SK-N-SH (cell line): ENCODE data around the gene KCNJ5. TPM values are rescaled to one million over a fixed set of nuclear protein-coding genes. Genes with fewer than 3 reads are reported as not detected.

ENCODE experiments used
- CTCF ChIA-PET: fragments of 300-600, 350-600 bp; formaldehyde crosslinking; extraction: SDS; loops from one replicate; lab custom pipeline; 2021; lab: Yijun Ruan, JAX
- POLR2A ChIA-PET: fragments of 350-600 bp; sonication (Branson Sonifier 250); formaldehyde crosslinking; extraction: SDS; loops from one replicate; lab custom pipeline; 2020; ENCODE audit warnings: antibody characterized with exemption, inconsistent platforms; lab: Yijun Ruan, JAX
- DNase-seq: peaks from one replicate; pipeline ENCODE4 v3.0.0; 2012
- H2AFZ ChIP-seq: fragments of 200-600 bp; sonication (generic); 2 replicates; pipeline ENCODE4 v1.8.1; 2016; ENCODE audit warnings: antibody characterized with exemption, mild to moderate bottlenecking, low read depth
- H3F3A ChIP-seq: fragments of 200-600 bp; sonication (generic); replicated peaks from 2 replicates; pipeline ENCODE3; 2016; ENCODE audit warnings: antibody characterized with exemption, mild to moderate bottlenecking; ENCODE audit not compliant: insufficient read depth
- H3K27ac ChIP-seq, 2 experiments: fragments of 200-500 bp in 1 of 2; fragments of 200-600 bp in 1 of 2; sonication (Bioruptor generic) in 1 of 2; sonication (generic), shearing (Covaris generic) in 1 of 2; 2 replicates each; pipeline versions ENCODE4 v1.5.1 to v1.6.1; 2014 to 2016; ENCODE audit warnings: low read depth in 2 of 2, inconsistent platforms in 1 of 2, low read length in 1 of 2, mild to moderate bottlenecking in 1 of 2, mixed read lengths in 1 of 2
- H3K27me3 ChIP-seq: fragments of 200-600 bp; sonication (generic), shearing (Covaris generic); 2 replicates; pipeline ENCODE4 v1.6.1; 2016; ENCODE audit warnings: mixed run types; ENCODE audit not compliant: insufficient read depth
- H3K36me3 ChIP-seq, 2 experiments: fragments of 200-500 bp in 1 of 2; fragments of 200-600 bp in 1 of 2; sonication (Bioruptor generic) in 1 of 2; sonication (generic) in 1 of 2; replicated peaks in 1 of 2; 2 replicates each; pipeline versions ENCODE3 to v1.5.1; 2014 to 2016; ENCODE audit warnings: low read length in 1 of 2, mild to moderate bottlenecking in 1 of 2; ENCODE audit not compliant: insufficient read depth in 2 of 2, control insufficient read depth in 1 of 2
- H3K4me1 ChIP-seq, 2 experiments: fragments of 200-500 bp in 1 of 2; fragments of 200-600 bp in 1 of 2; sonication (Bioruptor generic) in 1 of 2; sonication (generic), shearing (Covaris generic) in 1 of 2; 2 replicates each; pipeline versions ENCODE4 v1.5.1 to v1.6.1; 2014 to 2016; ENCODE audit warnings: low read depth in 1 of 2, low read length in 1 of 2, mixed run types in 1 of 2; ENCODE audit not compliant: insufficient read depth in 2 of 2, control insufficient read depth in 1 of 2
- H3K4me2 ChIP-seq: fragments of 200-600 bp; sonication (generic), shearing (Covaris generic); 2 replicates; pipeline ENCODE4 v1.6.1; 2017; ENCODE audit warnings: mixed run types
- H3K4me3 ChIP-seq, 2 experiments: fragments of 200-500 bp in 1 of 2; fragments of 200-600 bp in 1 of 2; sonication (Bioruptor generic) in 1 of 2; sonication (generic), shearing (Covaris generic) in 1 of 2; 2 replicates each; pipeline versions ENCODE4 v1.5.1 to v1.8.1; 2014 to 2016; ENCODE audit warnings: low read depth in 2 of 2, inconsistent platforms in 1 of 2, low read length in 1 of 2, mild to moderate bottlenecking in 1 of 2, mixed read lengths in 1 of 2, moderate library complexity in 1 of 2
- H3K79me2 ChIP-seq: fragments of 200-600 bp; sonication (generic); 2 replicates; pipeline ENCODE4 v1.8.1; 2017; ENCODE audit warnings: mild to moderate bottlenecking; ENCODE audit not compliant: insufficient read depth
- H3K9ac ChIP-seq: fragments of 200-600 bp; sonication (generic); 2 replicates; pipeline ENCODE4 v1.6.1; 2017; ENCODE audit warnings: mixed run types
- H3K9me2 ChIP-seq: fragments of 200-600 bp; sonication (generic); 2 replicates; pipeline ENCODE4 v1.6.1; 2017; ENCODE audit warnings: mixed run types
- H3K9me3 ChIP-seq: fragments of 200-600 bp; sonication (generic); 2 replicates; pipeline ENCODE4 v1.6.1; 2017; ENCODE audit warnings: mixed run types, mild to moderate bottlenecking, moderate library complexity
- H4K20me1 ChIP-seq: fragments of 200-600 bp; sonication (generic); 2 replicates; pipeline ENCODE4 v1.6.1; 2017; ENCODE audit warnings: mild to moderate bottlenecking, mixed run types; ENCODE audit not compliant: insufficient read depth
- EP300 ChIP-seq, 2 experiments: IDR thresholded peaks; 2 replicates each; pipeline versions ENCODE4 v1.4.0 to v1.6.1; 2012; ENCODE audit warnings: borderline replicate concordance in 1 of 2, low read depth in 1 of 2, low read length in 1 of 2
- FOSL2 ChIP-seq: IDR thresholded peaks from 2 replicates; pipeline ENCODE4 v1.4.0; 2012; ENCODE audit warnings: low read depth, mild to moderate bottlenecking, moderate library complexity, borderline replicate concordance
- FOXM1 ChIP-seq: IDR thresholded peaks from 2 replicates; pipeline ENCODE4 v1.4.0; 2012; ENCODE audit warnings: low read depth, mild to moderate bottlenecking
- GATA2 ChIP-seq: sonication (generic); formaldehyde crosslinking; IDR thresholded peaks from 2 replicates; pipeline ENCODE4 v1.5.0; 2020; ENCODE audit warnings: mild to moderate bottlenecking, missing genetic modification reagents
- JUND ChIP-seq: IDR thresholded peaks from 2 replicates; pipeline ENCODE4 v1.4.0; 2012
- MAX ChIP-seq: IDR thresholded peaks from 2 replicates; pipeline ENCODE4 v1.4.0; 2012; ENCODE audit warnings: low read depth
- MEF2A ChIP-seq: IDR thresholded peaks from 2 replicates; pipeline ENCODE4 v1.4.0; 2012; ENCODE audit warnings: low read depth, borderline replicate concordance
- MXI1 ChIP-seq: IDR thresholded peaks from 2 replicates; pipeline ENCODE4 v1.6.1; 2012; ENCODE audit warnings: mild to moderate bottlenecking, low read depth, low read length, improper control_type of control experiment
- NFIC ChIP-seq: IDR thresholded peaks from 2 replicates; pipeline ENCODE4 v1.4.0; 2012; ENCODE audit warnings: borderline replicate concordance
- PBX3 ChIP-seq: IDR thresholded peaks from 2 replicates; pipeline ENCODE4; 2012
- POLR2AphosphoS5 ChIP-seq: IDR thresholded peaks from 2 replicates; pipeline ENCODE4 v1.6.1; 2012; ENCODE audit warnings: low read depth, low read length
- RAD21 ChIP-seq: IDR thresholded peaks from 2 replicates; pipeline ENCODE4 v1.6.1; 2012; ENCODE audit warnings: mild to moderate bottlenecking, low read length
- RCOR1 ChIP-seq: fragments of 150-350 bp; IDR thresholded peaks from 2 replicates; pipeline ENCODE4 v1.6.1; 2017; ENCODE audit warnings: antibody characterized with exemption, low read length
- RFX5 ChIP-seq: IDR thresholded peaks from 2 replicates; pipeline ENCODE4 v1.6.1; 2012; ENCODE audit warnings: mild to moderate bottlenecking, improper control_type of control experiment, low read length
- SIN3A ChIP-seq: IDR thresholded peaks from 2 replicates; pipeline ENCODE4 v1.6.1; 2012; ENCODE audit warnings: low read depth, mild to moderate bottlenecking, low read length, moderate library complexity, borderline replicate concordance
- SMC3 ChIP-seq: IDR thresholded peaks from 2 replicates; pipeline ENCODE4 v1.6.1; 2012; ENCODE audit warnings: low read depth, low read length, improper control_type of control experiment
- TAF1 ChIP-seq: IDR thresholded peaks from 2 replicates; pipeline ENCODE4 v1.6.1; 2012; ENCODE audit warnings: low read depth, mild to moderate bottlenecking, low read length, moderate library complexity, borderline replicate concordance
- YY1 ChIP-seq: IDR thresholded peaks from 2 replicates; pipeline ENCODE4 v1.4.0; 2012; ENCODE audit warnings: low read depth, mild to moderate bottlenecking
- WGBS: methylation state at CpG from one replicate; pipeline ENCODE4 v1.1.6; 2017; ENCODE audit warnings: low lambda C conversion rate; 5-methylcytosine and 5-hydroxymethylcytosine counted together
- polyA plus RNA-seq, 3 experiments: library from polyadenylated mRNA; depleted of rRNA; stranded (reverse); fragments of >200 nt; gene quantifications; 2 replicates each; pipeline ENCODE4 v1.2.3, GENCODE V29; 2012
- TF ChIP-seq, protein P1 (sequence below): fragments of 200-600 bp; sonication (generic); IDR thresholded peaks from 2 replicates; pipeline ENCODE4 v1.6.1; 2017; ENCODE audit warnings: antibody characterized with exemption, mild to moderate bottlenecking, moderate library complexity

Gene KCNJ5
- polyA plus RNA-seq, 1 of the 3 experiments (the other 2 are of a cell fraction), result 0.03 TPM

DNA sequence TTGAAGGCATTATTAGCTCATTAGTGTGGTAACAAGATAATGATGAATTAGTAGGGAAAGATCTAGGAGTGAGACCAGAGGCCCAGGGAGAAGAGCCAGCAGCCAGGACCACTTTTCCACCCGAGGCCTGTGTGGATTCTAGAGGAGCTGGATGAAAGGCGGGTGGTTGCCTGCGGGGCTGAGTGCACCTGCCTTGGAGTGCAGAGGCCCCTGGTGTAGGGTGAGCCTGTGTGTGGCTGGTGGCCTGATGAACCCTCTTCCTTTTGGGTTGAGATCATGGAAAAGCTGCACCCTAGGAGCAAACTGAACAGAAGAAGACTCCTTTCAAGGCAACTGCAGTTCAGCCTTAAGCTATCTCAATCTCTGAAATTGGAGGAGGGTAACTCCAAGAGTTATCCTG, 57.4 kb downstream of the KCNJ5 start:
- H3K36me3 ChIP-seq, result no peaks in the 10 kb centered on the region
- H3K27ac ChIP-seq, result no peak overlapping the region
- H3K9me3 ChIP-seq, result no peaks in the 10 kb centered on the region
- no peak overlapping the region for H3K9ac ChIP-seq
- H4K20me1 ChIP-seq, result no peaks in the 10 kb centered on the region
- no peaks in the 10 kb centered on the region for H3K9me2 ChIP-seq
- TF ChIP-seq RAD21, result peak; percentile 51
- no peak for TF ChIP-seq MAX
- TF ChIP-seq SMC3, result peak; percentile 24; the same call in 1 of the 2 replicates
- H2AFZ ChIP-seq, result no peak overlapping the region
- H3K4me2 ChIP-seq, result no peak overlapping the region
- no peak overlapping the region for H3K4me3 ChIP-seq
- no peaks in the 10 kb centered on the region for H3F3A ChIP-seq
- ChIA-PET POLR2A (no interaction called here), CTCF (interaction anchor here (0.6 to 34.0 kb wide), 9 partner anchors 8 to 87 kb away, joined by 3 to 872 read pairs (median 3); partner anchors contain the start of gene KCNJ5)
- no peaks in the 10 kb centered on the region for H3K4me1 ChIP-seq
- no peaks in the 10 kb centered on the region for H3K79me2 ChIP-seq
- DNase-seq, result no peak
- 96% methylated on average over 3 of the region's 3 CpGs for WGBS
- no peaks in the 10 kb centered on the region for H3K27me3 ChIP-seq

- no peak for DNase-seq
- POLR2A ChIA-PET, result interaction anchor here (0.6 kb wide), 1 partner anchor 44 kb away, joined by 4 read pairs; no protein-coding TSS in a partner anchor
- H3K27me3 ChIP-seq, result no peaks in the 10 kb centered on the region
- CTCF ChIA-PET, result interaction anchor here (34.0 kb wide), 1 partner anchor 61 kb away, joined by 872 read pairs; the partner anchor contains the start of gene KCNJ5
- TF ChIP-seq EP300 (IDR thresholded peaks at IDR 0.05; ENCODE audit: borderline replicate concordance in 1 of 2, low read depth in 1 of 2, low read length in 1 of 2) (no peak), FOXM1 (no peak)
- TF ChIP-seq, all 33 proteins: peak for 0
- WGBS, result 83% methylated on average over 13 of the region's 13 CpGs
- no peak overlapping the region for H3K4me2 ChIP-seq
- no peak overlapping the region for H3K9ac ChIP-seq
- no peaks in the 10 kb centered on the region for H3F3A ChIP-seq
- H3K79me2 ChIP-seq, result no peaks in the 10 kb centered on the region
- H3K9me2 ChIP-seq, result no peaks in the 10 kb centered on the region
- no peak overlapping the region for H3K4me3 ChIP-seq
- H2AFZ ChIP-seq, result no peak overlapping the region
- H3K4me1 ChIP-seq, result no peaks in the 10 kb centered on the region
- H3K27ac ChIP-seq, result no peak overlapping the region
- no peaks in the 10 kb centered on the region for H3K36me3 ChIP-seq
- H4K20me1 ChIP-seq, result no peaks in the 10 kb centered on the region
- no peaks in the 10 kb centered on the region for H3K9me3 ChIP-seq
Measured at GRCh38 chr11:128949791-128950454, 58.8 kb downstream of the KCNJ5 start.

DNA sequence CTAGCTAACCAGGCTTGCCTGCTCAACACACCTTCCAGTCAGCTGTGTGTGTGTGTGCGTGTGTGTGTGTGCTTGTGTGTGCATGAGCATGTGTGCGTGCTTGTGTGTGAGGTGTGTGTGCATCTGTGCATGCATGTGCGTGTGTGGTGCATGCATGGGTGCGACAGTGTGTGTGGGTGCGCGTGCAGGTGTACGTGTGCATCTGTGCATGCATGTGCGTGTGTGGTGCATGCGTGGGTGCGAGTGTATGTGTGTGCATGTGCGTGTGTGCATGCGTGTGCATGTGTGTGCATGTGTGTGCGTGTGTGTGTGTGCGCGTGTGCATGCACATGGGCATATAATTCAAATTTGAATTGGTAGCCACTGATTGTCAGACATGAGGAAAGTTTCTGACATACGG, 62.0 kb downstream of the KCNJ5 start:
- Histone ChIP-seq H3K27me3 (no peaks in the 10 kb centered on the region), H3K4me1 (no peaks in the 10 kb centered on the region; a peak in 1 of 4 replicates), H3K27ac (no peak overlapping the region), H3K4me3 (no peak overlapping the region), H3K36me3 (no peaks in the 10 kb centered on the region), H4K20me1 (no peaks in the 10 kb centered on the region), H3K79me2 (no peaks in the 10 kb centered on the region), H3K9me2 (no peaks in the 10 kb centered on the region), H2AFZ (no peak overlapping the region), H3K4me2 (no peak overlapping the region), H3K9me3 (no peaks in the 10 kb centered on the region), H3F3A (no peaks in the 10 kb centered on the region), H3K9ac (no peak overlapping the region)
- 93% methylated on average over 16 of the region's 16 CpGs for WGBS
- CTCF ChIA-PET, result interaction anchor here (7.8 to 34.0 kb wide), 2 partner anchors 47 to 64 kb away, joined by 89 to 872 read pairs; partner anchors contain the start of gene KCNJ5
- DNase-seq, result no peak
- POLR2A ChIA-PET, result no interaction called here
- no peak for TF ChIP-seq FOXM1
- TF ChIP-seq PBX3, result no peak
- no peak for TF ChIP-seq MXI1
- TF ChIP-seq FOSL2, result no peak
- no peak for TF ChIP-seq GATA2 (CRISPR knock-in tag)
- TF ChIP-seq NFIC, result no peak
- no peak for TF ChIP-seq POLR2AphosphoS5
- TF ChIP-seq, protein P1, sequence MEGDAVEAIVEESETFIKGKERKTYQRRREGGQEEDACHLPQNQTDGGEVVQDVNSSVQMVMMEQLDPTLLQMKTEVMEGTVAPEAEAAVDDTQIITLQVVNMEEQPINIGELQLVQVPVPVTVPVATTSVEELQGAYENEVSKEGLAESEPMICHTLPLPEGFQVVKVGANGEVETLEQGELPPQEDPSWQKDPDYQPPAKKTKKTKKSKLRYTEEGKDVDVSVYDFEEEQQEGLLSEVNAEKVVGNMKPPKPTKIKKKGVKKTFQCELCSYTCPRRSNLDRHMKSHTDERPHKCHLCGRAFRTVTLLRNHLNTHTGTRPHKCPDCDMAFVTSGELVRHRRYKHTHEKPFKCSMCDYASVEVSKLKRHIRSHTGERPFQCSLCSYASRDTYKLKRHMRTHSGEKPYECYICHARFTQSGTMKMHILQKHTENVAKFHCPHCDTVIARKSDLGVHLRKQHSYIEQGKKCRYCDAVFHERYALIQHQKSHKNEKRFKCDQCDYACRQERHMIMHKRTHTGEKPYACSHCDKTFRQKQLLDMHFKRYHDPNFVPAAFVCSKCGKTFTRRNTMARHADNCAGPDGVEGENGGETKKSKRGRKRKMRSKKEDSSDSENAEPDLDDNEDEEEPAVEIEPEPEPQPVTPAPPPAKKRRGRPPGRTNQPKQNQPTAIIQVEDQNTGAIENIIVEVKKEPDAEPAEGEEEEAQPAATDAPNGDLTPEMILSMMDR, result no peak
- TF ChIP-seq YY1, result no peak
- no peak for TF ChIP-seq SIN3A
- no peak for TF ChIP-seq JUND
- no peak for TF ChIP-seq RCOR1
- TF ChIP-seq TAF1, result no peak
- no peak for TF ChIP-seq SMC3
- no peak for TF ChIP-seq MEF2A
- TF ChIP-seq RFX5, result no peak
